ENCODE measurements around the gene LMX1A.

LMX1A gene

DNA sequence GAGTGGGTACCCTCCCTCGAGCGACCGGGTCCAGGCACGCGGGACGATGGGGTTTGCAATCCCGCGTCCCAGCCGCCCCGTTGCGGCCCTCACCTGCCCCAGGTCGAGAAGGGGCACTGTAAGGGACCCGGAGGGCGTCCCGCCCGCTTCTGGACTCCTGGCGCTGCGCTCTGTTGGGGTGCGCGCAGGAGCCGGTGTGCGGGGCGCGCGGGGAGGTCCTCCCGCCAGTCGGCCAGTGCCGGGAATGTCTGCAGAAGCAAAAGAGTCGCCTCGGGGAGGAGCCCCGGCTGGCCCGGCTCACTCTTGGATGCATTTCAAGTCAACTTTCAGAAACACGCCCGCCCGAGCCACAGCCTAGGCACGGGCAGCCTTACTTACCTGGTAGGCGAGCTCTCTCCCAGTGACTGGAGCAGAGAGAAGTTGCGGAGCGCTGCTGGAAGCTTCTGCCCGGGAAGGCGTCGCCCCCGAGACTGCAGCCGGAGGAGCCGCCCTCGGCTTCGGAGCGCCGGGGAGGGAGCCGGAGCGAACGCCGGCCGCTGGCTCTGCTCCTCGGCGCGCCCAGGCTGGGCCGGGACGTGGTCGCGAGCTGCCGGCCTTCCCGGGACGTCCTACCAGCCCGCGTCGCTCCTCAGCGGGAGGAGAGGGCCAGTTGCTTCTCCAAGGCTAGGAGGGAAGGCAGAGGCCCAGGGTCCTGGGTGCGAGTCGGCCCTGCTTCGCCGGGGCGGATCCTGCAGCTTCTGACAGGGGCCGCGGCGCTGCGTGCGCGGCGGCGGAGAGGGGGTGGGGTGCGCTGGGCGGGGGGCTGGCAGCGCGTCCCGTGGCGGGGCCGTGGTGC is at the start of gene LMX1A:
TSS of gene LMX1A (minus strand) at position 739 of the 835 bp plus-strand sequence. CDS start 1,156 bp downstream, outside the sequence.
- DNase-seq = no peak

DNA sequence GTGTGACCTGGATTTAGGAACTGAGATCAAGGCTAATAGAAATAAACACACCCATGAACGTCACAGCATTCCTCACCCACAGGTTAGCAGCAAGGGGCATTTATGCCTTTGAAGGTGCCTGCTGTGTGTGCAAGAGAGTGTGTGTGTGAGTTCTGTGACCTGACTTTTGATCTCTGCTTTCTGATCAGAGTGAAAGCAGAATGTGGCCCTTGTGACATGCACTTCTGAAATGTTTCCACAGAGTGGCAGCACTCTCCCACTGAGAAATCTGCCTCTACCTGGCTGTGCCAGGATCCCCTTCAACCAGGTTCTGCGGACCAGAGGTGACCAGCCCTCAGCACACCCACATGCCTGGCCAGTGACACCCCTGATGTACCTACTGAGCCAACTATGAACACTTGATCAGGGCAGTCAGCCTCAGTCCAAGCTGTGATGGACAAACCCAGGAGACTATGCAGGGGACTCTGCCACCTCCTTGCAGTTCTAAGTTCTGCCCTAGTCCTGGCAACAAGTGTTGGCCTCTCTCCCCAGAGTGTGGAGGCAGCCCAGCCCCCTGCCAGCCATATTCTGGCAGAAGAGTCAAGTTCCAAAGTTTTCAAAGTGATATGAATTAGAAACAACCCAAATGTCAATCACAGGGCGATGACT is 47.4 kb upstream of the LMX1A start:
- no peak for DNase-seq

DNA sequence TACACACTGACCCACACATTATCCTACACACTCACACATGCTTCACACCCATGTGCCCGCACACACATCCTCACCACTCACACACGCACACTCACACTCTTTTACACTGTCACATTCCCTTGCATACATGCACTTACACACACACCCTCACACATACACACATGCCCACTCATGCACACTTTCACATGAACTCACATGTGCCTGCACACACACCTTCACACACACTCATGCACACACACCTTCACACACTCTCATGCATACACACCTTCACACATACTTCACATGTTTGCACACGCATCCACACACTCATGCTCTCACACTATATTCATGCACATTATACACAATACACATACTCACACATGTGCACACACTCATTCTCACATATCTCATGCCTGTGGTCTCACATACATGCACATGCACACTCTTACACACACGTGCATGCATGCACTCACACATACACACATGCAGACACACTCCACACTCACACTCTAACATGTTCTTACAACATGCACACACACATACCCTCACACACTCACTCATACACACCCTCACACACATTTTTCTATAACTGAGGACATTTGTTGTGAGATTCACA is 46.1 kb upstream of the LMX1A start:
- no peak for DNase-seq

DNA sequence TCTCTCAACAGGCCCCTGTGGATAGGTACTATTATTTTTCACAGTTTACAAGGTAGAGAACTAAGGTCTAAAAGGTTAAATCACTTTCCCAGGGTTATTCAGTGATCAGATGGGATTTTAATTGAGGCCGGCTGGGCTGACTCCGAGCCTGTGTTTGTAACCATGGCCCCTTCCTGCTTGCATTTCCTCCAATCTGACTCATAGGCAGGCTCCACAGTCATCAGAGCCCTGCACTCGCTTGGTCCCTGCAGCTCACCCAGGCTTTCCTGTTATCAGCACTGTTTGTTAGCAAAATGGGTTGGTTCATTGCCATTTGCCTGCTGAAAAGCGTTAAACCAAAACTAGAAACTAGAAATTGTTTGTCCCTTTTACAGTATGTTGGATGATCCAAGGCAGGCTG is 41.4 kb upstream of the LMX1A start:
- no peak for DNase-seq

DNA sequence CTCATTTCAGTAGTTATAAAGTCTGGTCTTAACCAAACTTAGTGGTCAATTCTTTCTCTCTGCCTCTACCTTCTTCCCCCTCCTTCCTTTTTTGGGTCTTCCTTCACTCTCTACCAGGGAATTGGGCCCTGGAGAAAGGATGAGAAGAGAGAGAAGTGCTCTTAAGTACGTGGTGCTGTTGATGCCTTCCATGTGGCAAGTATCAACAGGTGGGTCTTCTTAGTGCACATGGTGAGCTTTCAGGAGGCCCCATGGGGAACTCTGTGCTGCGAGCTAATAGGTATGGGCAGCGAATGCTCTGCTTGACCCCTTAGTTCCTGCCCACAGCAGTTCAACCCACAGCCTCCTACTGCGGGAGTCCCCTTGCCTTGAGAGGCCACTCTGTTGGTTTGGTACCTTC is 39.4 kb upstream of the LMX1A start:
- DNase-seq = no peak

DNA sequence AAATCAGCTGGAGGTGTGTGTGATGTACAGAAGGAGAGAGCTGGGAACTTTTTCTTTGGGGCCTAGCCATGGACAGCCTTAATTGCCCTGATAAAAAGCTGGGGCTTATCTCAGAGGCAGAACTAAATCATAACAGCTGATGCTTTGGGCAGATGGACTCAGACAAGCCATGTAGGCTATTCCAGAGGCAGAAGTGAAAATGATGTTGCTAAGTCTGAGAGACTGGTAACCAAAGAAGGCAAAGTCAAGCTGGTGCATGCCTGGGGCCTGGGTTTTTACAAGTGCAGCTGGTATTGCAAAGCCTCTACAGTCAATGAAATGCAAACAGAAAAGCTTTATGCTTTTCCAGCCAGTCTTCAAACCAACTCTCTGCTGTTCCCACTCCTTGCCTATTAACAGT is 39.0 kb upstream of the LMX1A start:
- DNase-seq = peak; percentile 80

DNA sequence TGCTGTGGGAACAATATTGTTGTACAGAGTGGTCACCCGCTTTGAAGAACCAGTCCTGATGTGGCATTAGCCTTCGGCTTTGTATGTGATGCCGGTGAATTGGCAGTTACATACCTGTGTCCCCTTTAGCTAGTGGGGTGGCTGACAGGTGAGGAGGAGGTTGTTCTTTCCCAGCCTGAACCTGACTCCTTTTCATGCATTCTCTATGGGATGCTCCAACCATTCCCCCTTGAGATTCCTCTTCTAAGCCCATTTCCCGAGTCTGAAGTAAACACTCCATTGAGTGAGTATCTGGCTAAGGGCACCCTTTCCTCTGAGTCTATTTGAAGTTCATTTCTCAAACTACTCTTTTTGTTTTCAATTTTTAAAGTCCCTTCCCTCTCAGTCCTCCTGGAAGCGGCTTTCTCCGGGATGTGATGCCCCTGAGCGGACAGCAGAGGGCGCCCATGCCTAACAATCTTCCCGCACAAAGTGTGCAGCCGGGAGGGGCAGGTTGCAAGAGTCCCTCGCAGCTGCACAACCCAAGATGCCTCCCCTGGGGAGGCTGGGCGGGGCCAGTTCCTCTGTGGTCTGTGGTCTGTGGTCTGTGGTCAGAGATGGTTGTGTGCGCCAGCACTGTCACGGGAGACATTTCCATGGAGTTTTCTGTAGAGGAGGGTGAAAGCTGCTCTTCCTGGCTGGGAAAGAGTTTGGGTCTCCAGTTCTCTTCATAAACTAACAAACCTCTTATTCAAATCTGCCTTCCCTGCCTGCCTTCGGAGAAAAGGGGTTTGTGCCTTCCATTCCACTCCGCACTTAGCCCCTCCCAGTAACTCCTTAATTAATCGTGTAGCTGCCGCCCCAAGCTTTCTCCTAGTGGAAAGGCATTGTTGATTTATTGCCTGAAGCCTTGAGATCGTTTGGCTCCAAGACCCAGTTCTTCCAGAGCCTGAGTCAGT is 36.4 kb upstream of the LMX1A start:
- DNase-seq = peak; percentile 87

DNA sequence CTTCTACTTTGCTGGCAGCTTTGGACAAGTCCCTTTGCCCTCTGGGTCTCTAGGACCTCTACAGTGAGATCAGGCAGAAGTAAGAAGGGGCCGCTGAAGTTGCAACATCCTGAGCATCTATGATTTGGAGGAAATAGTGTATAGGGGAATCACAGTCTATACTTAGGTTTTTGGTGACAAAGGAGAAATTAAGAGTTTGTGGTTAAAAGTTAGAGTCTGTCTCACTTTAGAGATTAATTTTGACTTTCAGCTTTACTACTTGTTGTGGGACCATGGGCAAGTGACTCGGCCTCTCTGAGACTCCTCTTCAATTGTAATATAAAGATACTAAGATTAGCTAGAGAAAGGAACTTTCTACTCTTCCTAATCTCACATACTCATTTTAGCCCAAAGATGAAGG is 33.1 kb upstream of the LMX1A start:
- no peak for DNase-seq

DNA sequence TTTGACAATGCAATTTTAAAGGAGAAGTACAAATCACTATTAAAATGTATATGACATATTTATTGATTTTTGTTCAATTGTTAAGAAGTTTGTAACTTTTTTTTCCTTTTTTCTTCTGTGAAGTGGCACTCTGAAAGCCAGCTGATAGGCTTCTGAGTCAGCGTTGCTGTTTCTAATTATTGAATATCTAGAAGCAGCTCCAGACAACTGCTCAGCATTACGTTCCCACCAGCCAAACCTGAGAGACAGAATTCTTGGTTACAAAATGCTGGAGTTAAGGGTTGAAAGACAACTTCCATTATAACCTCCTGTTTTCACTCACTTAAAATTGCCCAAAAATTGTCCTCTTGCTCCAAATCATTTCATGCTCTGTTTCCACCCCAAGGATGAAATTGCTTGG is 31.4 kb upstream of the LMX1A start:
- DNase-seq = no peak

DNA sequence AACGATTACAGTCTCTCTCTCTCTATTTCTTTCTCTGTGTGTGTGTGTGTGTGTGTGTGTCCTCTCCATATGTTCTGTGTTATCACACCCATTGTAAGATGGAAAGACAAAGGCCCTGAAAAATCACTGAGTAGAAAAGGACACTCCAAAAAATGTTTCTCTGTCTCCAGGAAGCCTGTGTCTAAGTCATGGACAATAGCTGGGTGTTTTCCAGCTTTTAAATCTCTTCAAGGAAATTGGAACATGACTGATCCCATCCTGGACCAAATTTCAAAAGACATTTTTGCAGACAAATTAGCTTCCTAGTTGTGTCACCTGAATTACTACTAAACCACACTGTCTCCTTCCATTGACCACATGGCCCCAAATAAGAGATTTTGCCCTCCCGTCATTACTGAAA is 31.0 kb upstream of the LMX1A start:
- no peak for DNase-seq

DNA sequence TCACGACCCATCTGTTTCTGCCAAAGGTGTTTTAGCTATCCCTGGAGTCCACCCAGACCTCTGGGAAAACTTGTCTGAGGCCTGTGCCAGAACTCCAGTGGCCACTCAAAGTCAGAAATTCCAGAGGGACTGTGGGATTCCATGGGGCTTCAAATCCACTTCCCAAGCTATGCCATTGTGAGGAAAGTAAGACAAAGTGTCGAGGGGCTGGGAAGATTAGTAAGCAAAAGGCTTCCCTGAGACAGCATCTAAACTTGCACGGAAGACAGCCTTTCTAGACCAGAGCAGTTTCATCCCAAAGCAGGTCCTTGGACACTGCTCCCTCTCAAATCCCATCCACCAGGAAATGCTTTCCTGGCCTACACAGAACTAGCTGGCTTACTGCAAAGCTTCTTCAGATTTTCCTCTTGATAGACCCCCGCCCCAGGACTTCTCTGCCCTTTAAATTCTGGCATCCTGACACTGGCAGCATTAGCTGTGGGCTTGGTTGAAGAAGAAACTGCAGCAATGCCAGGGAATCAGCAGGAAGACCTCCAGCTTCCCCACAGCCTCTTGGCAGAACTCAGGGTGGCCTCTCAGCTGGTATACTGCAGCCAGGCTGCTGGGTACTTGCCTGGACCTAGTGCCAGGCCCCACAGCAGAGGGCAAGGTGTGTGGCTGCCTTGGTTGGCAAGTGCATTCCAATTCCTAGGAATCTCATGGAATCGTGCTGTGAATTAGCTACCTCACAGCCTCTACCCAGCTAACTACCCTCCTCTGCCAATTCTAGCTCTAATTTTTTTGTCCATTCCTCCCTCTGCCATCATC is 27.3 kb upstream of the LMX1A start:
- no peak for DNase-seq

DNA sequence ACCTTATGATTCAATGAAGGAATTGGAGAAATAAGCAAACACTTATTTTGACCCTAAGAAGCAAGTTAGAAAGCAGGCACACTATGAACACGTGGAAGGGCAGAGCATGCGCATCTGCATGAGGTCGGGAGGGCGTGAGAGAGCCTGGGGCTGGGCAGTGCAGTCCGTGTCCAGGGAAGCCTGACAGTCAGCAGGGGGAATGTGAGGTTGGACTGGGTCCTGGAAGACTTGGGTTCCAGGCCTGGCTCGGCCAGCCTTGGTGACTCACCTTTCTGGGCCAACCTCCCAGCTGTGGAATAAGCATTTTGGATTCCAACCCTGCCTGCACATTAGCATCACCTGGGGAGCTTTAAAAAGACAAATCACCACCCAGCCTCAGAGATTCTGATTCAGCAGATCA is 26.6 kb upstream of the LMX1A start:
- no peak for DNase-seq

DNA sequence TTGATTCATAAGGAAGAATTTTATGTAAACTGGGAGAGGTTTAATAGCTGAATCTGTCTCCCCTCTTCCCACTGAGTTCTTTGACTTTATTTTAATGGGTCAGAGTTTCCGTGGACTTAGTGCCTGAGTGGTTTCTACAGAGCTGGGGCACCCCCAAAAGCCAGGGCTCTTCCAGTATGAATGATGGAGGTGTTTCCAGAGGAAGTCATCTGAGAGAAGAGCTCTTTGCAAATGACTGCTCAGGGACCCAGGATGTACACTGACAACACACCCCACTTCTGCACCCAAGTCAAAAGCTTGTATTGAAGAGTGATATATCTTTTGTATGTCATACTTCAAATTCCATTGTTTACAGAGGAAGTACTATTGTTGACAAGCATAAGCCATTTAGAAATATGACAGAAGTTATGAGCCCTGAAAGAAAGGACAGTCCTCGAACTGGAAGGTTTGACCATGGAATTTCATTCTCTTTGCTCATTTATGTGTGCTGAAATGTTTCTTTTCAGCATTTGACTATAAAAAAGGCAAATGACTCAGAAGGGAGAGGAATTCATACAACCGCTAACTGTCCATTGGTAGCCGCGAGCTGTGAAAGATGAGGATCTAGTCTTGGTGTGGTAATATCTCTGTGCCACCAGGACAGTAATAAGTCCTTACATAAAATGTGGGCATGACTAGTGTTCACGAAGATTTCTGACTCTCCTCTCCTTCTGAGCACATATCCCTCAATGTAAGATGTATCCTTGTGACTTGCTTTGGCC is 25.4 kb upstream of the LMX1A start:
- no peak for DNase-seq

DNA sequence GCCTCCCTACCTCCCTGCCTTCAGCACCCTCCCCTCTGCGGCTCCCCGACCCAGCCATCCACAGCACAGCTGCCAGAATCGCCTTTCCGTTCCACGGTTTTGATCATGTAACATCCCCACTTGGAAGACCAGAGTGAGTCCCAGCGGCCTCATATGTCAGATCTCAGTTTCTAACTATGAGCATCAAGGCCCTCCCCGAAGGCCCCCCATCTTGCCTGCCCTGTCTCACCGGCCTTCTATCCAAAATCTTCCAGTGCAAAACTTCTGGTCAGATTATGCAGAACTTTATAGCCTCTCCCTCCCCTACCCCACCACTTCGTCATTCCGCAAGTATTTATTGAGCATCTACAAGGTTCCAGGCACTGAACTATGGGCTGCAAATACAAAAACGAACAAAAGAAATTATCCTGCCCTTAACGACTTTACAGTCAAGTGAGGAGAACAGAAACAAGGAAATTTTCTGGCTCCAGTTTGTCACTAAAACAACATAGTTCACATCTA is 20.3 kb upstream of the LMX1A start:
- no peak for DNase-seq

DNA sequence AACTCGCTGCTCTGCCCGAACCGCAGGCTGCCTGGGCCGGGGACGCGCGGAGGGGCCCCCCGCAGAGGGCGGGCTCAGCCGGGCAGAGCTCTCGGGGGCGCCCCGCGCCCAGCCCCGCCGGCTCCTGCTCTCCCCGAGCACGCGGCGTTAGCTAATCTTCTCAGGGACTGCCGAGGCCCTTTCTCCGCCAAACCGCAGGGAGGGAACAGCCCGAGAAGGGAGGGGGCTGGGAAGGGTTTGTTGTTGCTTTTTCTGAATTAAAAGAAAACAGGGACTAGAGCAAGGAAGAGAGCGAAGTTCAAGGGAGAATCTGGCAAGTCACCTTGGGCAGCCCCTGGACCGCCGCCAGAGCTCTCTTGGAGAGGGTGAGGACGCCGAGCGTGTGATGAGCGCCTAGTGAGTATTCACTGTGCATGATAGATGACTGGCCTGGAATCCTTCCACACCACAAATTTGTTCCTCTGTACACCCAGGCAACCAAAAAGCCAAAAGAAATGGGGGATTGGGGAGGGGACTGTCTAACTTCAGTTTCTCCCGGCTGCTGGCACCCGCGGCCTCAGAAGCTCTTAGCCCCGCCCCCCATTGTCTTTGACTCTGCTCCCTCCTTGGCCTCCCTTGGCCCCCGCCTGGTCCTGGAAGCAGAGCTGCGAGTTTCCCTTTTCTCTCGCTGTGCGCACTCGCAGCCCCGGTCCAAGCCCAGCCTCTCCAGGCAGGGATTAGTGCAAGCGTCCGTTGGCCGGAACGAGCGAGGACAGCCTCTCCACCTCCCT is 19.7 kb upstream of the LMX1A start:
- DNase-seq = peak; percentile 97

DNA sequence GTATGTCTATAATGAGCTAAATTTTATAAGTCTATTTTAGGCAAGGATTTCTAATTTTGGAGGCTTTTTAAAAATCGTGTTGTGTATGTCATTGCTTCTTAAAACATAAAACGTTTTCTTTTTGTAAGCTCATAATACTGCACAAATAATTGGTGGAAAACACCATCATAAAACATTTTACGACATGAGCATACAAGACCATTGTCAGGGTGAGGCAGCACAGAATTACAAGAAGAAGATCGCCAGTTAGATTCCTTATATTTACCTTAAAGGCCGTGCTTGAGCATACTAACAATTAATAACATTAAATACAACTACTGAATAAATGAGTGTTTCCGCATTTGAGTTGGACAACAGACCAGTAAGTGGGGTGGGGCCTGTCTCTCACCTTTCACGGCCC is 19.1 kb upstream of the LMX1A start:
- DNase-seq = no peak

DNA sequence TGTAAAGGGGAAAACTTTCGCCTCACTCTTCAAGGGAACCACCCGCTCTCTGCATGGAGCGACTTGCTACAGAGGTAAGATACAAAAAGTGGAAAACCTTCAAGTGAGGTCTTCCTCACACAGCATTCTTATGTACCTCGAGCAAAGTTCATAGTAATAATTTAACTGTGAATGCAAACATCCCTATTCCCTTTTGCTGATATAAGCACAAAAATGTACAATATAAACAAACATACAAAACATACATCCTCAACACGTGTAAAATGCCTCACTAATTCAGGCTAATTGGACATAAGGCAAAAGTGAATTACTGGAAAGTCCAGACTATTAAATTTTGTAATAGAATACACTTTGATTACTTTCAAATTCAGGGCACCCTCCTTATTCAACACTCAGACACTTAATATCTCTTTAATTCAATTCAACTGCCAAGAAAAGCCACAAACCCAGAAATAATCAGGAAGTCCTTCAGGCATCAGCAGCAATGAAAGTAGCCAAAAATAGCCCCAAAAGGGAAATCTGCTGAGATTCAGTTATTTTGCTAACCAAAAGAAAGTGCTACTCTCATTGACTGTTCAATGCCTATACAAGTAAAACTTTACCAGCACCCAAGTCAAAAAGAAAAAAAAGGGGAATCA is 15.2 kb upstream of the LMX1A start:
- DNase-seq = peak; percentile 17

DNA sequence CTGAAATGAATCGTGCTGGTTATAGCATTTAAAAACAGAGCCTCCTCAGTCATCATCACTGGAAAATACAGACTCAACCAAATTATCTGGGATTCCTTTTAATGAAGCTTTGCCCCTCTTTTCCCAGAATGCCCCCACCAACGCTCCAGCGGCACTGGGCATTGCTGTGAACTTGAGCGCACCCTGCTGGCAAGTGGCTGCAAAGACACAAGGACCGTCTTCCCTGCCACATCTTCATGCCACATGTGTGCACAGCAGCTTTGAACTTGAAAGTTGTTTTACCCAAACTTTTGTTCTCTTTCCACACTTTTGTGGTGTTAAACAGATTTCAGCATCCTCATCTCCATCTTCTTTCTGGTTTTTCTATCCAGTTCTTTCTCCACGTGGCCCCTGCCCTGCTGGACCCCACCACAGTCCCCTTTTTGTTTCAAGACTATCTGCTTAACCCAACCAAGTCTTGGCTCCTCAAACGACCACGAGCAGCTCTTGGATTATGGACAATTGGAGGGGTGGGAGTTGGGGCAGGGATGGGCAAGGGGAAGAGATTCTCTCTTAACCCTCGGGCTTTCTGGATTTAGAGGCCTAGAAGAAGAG is 12.8 kb upstream of the LMX1A start:
- no peak for DNase-seq

DNA sequence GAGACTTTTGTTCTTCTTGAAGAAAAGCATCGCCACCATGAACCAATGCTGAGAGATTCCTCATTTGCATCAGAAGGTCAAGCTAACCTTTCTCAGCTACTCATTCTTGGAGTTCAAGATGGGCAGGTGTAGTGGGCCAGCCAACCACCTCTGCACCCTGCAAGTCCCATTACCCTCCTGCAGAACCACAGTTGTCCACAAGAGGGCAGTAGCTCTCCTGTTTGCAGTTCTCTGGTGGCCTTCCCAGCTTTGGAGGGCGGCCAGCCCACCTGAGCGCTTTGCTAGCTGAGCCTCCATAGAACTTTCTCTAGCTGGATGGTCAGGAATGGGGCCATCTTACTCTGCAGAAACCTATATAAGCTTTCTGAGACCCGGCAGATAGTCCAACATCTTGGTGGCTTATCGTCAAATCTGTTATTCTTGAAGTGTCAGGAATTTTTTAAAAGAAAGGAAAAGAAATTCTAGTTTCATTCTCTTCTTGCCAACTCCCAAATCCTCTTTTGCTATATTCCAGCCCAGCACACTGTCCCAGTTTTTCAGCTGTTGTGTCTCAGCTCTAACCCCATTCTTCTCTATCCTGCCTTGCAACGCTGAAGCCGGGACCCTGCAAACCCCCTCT is 11.0 kb upstream of the LMX1A start:
- DNase-seq = no peak
